ENCODE data around the gene P3H4.

P3H4 gene

DNA sequence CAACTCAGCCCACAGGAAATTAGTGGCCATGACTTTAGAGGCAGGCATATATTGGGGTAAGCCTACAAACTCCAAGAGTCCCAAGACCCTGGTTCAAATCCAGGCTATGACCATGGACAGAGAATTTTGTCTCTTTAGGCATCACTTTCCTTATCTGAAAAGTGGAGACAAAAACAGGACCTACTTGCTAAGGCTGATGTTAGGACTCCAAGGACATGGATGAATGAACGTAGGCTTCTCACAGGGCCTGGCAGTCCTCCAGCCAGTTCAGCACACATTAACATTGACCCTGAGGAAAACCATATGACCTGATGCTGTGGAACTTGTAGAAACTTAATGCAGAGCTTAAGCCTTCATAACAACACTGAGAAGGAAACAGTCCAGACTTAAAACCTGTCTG lies 2.4 kb upstream of the P3H4 start:
- Histone ChIP-seq H3K36me3 (ENCODE audit: control insufficient read depth, insufficient read depth, low read length) (peaks cover 21% of the 10 kb centered on the region), H3K9me3 (ENCODE audit: control insufficient read depth, insufficient read depth, low read length) (no peaks in the 10 kb centered on the region), H3K4me3 (ENCODE audit: low read depth, low read length) (peak overlapping the region; percentile 93), H3K9ac (ENCODE audit: low read depth, low read length) (no peak overlapping the region), H3K4me1 (ENCODE audit: control insufficient read depth, insufficient read depth, low read length) (peaks cover 7% of the 10 kb centered on the region), H3K27me3 (ENCODE audit: control insufficient read depth, insufficient read depth, low read length) (peaks cover 8% of the 10 kb centered on the region)

DNA sequence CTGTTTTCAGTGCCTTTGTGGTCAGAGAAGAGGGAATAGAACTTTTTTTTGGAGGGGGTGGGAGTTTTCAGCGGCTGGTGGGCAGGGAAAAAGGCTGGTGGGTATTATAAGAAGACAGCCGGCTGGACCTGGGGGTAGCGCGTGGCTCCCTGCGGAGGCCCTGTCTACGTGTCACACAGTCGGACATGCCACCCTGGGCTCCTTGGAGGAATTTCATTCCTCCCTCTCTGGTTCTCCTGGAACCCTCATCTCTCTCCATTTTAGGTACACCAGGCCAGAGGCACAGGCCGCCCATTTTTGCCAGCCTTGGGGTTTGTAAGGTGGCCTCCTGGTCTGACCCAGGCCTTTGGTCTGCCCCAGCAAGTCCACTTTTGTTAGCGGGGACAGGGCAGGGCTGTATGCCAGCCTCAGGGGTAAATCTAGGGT lies 2.0 kb upstream of the P3H4 start:
- peaks cover 7% of the 10 kb centered on the region for H3K4me1 ChIP-seq (ENCODE audit: control insufficient read depth, insufficient read depth, low read length)
- peak overlapping the region; percentile 93 for H3K9ac ChIP-seq (ENCODE audit: low read depth, low read length)
- H3K9me3 ChIP-seq (ENCODE audit: control insufficient read depth, insufficient read depth, low read length) = no peaks in the 10 kb centered on the region
- peaks cover 8% of the 10 kb centered on the region for H3K27me3 ChIP-seq (ENCODE audit: control insufficient read depth, insufficient read depth, low read length)
- peaks cover 21% of the 10 kb centered on the region for H3K36me3 ChIP-seq (ENCODE audit: control insufficient read depth, insufficient read depth, low read length)
- peak overlapping the region; percentile 93 for H3K4me3 ChIP-seq (ENCODE audit: low read depth, low read length)

- Histone ChIP-seq H3K27me3 (ENCODE audit: control insufficient read depth, insufficient read depth, low read length) (peaks cover 8% of the 10 kb centered on the region), H3K9me3 (ENCODE audit: control insufficient read depth, insufficient read depth, low read length) (no peaks in the 10 kb centered on the region), H3K4me1 (ENCODE audit: control insufficient read depth, insufficient read depth, low read length) (peaks cover 7% of the 10 kb centered on the region), H3K36me3 (ENCODE audit: control insufficient read depth, insufficient read depth, low read length) (peaks cover 18% of the 10 kb centered on the region), H3K4me3 (ENCODE audit: low read depth, low read length) (peak overlapping the region; percentile 93), H3K9ac (ENCODE audit: low read depth, low read length) (peak overlapping the region; percentile 93)
Measured at GRCh38 chr17:41813152-41813680, 1.5 kb upstream of the P3H4 start.

GRCh38 chr17:41812381-41813151 lies 817 bp upstream of the P3H4 start, which contains the start of gene FKBP10:
TSS of gene FKBP10 (plus strand) at chr17:41813004. CDS start at chr17:41813035, 31 bp downstream.
- peaks cover 8% of the 10 kb centered on the region for H3K27me3 ChIP-seq (ENCODE audit: control insufficient read depth, insufficient read depth, low read length)
- H3K9me3 ChIP-seq (ENCODE audit: control insufficient read depth, insufficient read depth, low read length) = no peaks in the 10 kb centered on the region
- H3K9ac ChIP-seq (ENCODE audit: low read depth, low read length) = peak within 1 kb of the TSS; percentile 93
- H3K4me3 ChIP-seq (ENCODE audit: low read depth, low read length) = peak within 1 kb of the TSS; percentile 93
- H3K4me1 ChIP-seq (ENCODE audit: control insufficient read depth, insufficient read depth, low read length) = peaks cover 7% of the 10 kb centered on the region
- peaks cover 14% of the 10 kb centered on the region for H3K36me3 ChIP-seq (ENCODE audit: control insufficient read depth, insufficient read depth, low read length)

- H3K9ac ChIP-seq (ENCODE audit: low read depth, low read length) = peak overlapping the region; percentile 54
Measured at GRCh38 chr17:41810659-41811548, 845 bp downstream of the P3H4 start.

GRCh38 chr17:41806685-41807445 lies 4.9 kb downstream of the P3H4 start:
- Histone ChIP-seq H3K9me3 (ENCODE audit: control insufficient read depth, insufficient read depth, low read length) (no peaks in the 10 kb centered on the region), H3K4me3 (ENCODE audit: low read depth, low read length) (no peak overlapping the region), H3K9ac (ENCODE audit: low read depth, low read length) (no peak overlapping the region), H3K27me3 (ENCODE audit: control insufficient read depth, insufficient read depth, low read length) (peaks cover 8% of the 10 kb centered on the region), H3K36me3 (ENCODE audit: control insufficient read depth, insufficient read depth, low read length) (peaks cover 5% of the 10 kb centered on the region), H3K4me1 (ENCODE audit: control insufficient read depth, insufficient read depth, low read length) (peaks cover 5% of the 10 kb centered on the region)

More at GRCh38 chr17:41810659-41811548, 845 bp downstream of the P3H4 start:
- peaks cover 8% of the 10 kb centered on the region for H3K27me3 ChIP-seq (ENCODE audit: control insufficient read depth, insufficient read depth, low read length)
- H3K9me3 ChIP-seq (ENCODE audit: control insufficient read depth, insufficient read depth, low read length) = no peaks in the 10 kb centered on the region
- peak overlapping the region; percentile 93 for H3K4me3 ChIP-seq (ENCODE audit: low read depth, low read length)
- H3K36me3 ChIP-seq (ENCODE audit: control insufficient read depth, insufficient read depth, low read length) = peaks cover 5% of the 10 kb centered on the region
- peaks cover 7% of the 10 kb centered on the region for H3K4me1 ChIP-seq (ENCODE audit: control insufficient read depth, insufficient read depth, low read length)

DNA sequence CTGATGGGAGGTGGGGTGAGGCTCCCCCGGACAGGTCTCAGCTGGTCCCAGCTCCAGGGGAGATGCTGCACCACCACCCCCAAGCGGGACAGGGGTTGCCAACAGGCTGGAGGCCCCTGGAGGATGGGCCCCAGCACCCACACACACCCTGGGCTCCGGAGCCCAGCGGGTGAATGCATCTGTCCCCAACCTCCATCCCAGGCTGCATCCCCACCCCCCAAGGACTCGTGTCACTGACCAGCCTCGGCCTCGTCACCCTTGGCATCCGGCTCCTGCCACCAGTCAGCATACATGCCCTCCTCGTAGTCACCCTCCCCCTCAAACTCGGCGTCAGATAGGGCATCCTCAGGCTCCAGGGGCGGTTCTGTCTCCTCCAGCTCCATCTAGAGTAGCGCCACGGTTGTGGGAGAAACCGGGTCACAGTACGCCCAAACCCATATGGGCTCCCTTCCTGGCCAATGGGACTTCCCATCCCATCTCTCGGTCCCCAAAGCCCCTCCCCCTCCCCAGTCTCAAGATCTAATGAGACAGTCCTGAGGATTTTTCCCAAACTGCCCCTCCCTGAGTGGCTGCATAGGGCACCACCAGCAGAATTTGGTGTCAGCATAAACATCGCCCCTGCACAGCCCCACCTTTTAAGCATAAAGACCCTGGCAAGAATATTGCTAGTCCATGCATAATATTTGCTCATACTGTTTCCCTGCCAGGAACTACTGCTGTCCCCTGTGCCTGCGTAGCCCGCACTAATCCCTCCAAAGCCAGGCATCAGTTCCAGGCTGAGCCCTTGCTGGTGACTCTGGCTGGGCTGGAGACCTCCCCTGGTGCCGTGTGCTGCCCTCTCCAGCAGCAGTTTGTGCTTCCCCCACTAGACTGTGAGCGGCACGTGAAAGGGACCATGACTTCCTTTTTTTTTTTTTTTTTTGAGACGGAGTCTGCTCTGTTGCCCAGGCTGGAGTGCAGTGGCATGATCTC lies 8.4 kb downstream of the P3H4 start:
- no peaks in the 10 kb centered on the region for H3K36me3 ChIP-seq (ENCODE audit: control insufficient read depth, insufficient read depth, low read length)
- no peaks in the 10 kb centered on the region for H3K9me3 ChIP-seq (ENCODE audit: control insufficient read depth, insufficient read depth, low read length)
- peaks cover 6% of the 10 kb centered on the region for H3K4me1 ChIP-seq (ENCODE audit: control insufficient read depth, insufficient read depth, low read length)
- no peak overlapping the region for H3K9ac ChIP-seq (ENCODE audit: low read depth, low read length)
- no peaks in the 10 kb centered on the region for H3K27me3 ChIP-seq (ENCODE audit: control insufficient read depth, insufficient read depth, low read length)
- no peak overlapping the region for H3K4me3 ChIP-seq (ENCODE audit: low read depth, low read length)

DNA sequence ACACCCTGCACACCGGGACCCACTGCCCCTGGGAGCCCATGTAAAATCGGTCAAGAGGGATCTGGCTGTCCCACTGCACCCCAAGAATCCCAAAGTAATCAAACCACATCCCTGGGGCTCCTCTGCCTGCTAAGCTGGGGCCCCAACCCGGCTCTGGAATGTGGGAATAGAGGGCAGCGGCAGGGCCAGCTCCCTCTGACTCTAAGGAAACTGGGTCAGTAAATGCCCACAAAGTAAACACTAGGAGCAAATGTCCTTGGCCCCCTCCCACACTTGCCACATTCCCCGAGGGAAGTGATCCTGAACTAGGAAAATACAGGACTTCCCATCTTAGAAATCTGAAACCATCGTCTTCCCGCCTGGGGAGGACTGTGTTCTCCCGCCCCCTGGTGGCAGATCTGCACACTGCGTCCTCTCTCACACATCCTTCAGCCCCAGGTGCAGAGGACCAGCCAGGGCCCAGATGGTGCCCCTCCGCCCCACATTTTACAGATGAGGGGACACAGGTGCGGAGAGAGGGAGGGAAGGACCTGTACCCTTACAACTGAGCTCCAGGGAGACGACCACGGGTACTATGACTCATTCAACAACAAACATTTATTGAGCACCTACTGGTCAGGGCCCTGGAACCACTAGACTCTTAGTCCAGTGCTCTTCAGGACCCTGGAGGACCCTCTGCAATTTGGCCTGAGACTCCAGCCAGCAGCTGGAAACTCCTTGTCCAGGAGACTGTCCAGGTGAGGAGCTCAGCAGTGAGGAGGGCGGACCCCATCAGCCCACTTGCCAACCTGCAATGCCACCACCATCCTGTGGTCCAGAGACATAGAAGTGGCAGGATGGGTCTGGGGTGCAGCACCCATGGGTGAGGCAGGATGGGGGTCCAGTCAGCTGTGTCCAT lies 10.1 kb downstream of the P3H4 start:
- H3K36me3 ChIP-seq (ENCODE audit: control insufficient read depth, insufficient read depth, low read length) = no peaks in the 10 kb centered on the region
- H3K4me3 ChIP-seq (ENCODE audit: low read depth, low read length) = peak overlapping the region; percentile 45
- H3K27me3 ChIP-seq (ENCODE audit: control insufficient read depth, insufficient read depth, low read length) = no peaks in the 10 kb centered on the region
- no peaks in the 10 kb centered on the region for H3K9me3 ChIP-seq (ENCODE audit: control insufficient read depth, insufficient read depth, low read length)
- H3K4me1 ChIP-seq (ENCODE audit: control insufficient read depth, insufficient read depth, low read length) = peaks cover 6% of the 10 kb centered on the region
- no peak overlapping the region for H3K9ac ChIP-seq (ENCODE audit: low read depth, low read length)

GRCh38 chr17:41800601-41801373 lies 11.0 kb downstream of the P3H4 start:
- peak overlapping the region; percentile 45 for H3K4me3 ChIP-seq (ENCODE audit: low read depth, low read length)
- peaks cover 6% of the 10 kb centered on the region for H3K4me1 ChIP-seq (ENCODE audit: control insufficient read depth, insufficient read depth, low read length)
- no peaks in the 10 kb centered on the region for H3K9me3 ChIP-seq (ENCODE audit: control insufficient read depth, insufficient read depth, low read length)
- no peak overlapping the region for H3K9ac ChIP-seq (ENCODE audit: low read depth, low read length)
- H3K27me3 ChIP-seq (ENCODE audit: control insufficient read depth, insufficient read depth, low read length) = peaks cover 8% of the 10 kb centered on the region
- no peaks in the 10 kb centered on the region for H3K36me3 ChIP-seq (ENCODE audit: control insufficient read depth, insufficient read depth, low read length)
